HepG2 (cell line): ENCODE measurements around the gene ACVR2A. TPM values are rescaled to one million over a fixed set of nuclear protein-coding genes. Genes with fewer than 3 reads are reported as not detected.

Experiments used
- ATF1 ChIP-seq: IDR thresholded peaks from 2 replicates; pipeline ENCODE4 v1.6.1; 2016; ENCODE audit warnings: mild to moderate bottlenecking, control low read depth
- ATF2 ChIP-seq: sonication (generic); formaldehyde crosslinking; IDR thresholded peaks from 2 replicates; pipeline ENCODE4 v1.4.0; 2020; ENCODE audit warnings: missing genetic modification reagents
- CBX1 ChIP-seq: IDR thresholded peaks from one replicate; pipeline ENCODE4 v1.6.1; 2016; ENCODE audit warnings: antibody characterized with exemption, low read depth
- EZH2 ChIP-seq: conservative IDR thresholded peaks from 2 replicates; pipeline ENCODE4 v1.6.1; 2012; ENCODE audit warnings: mild to moderate bottlenecking, low read depth, low read length, moderate library complexity
- FOSL1 ChIP-seq: sonication (generic); formaldehyde crosslinking; IDR thresholded peaks from 2 replicates; pipeline ENCODE4 v1.9.0; 2021; ENCODE audit warnings: missing genetic modification reagents, borderline replicate concordance
- FOXK1 ChIP-seq: sonication (generic); formaldehyde crosslinking; IDR thresholded peaks from 2 replicates; pipeline ENCODE4 v1.4.0; 2020; ENCODE audit warnings: low read depth, missing genetic modification reagents, borderline replicate concordance
- FOXP1 ChIP-seq, 2 experiments: fragments of 450-650 bp in 1 of 2; IDR thresholded peaks; 2 replicates each; pipeline ENCODE4 v1.6.1; 2017 to 2018; ENCODE audit warnings: antibody characterized with exemption in 1 of 2
- POGZ ChIP-seq: sonication (generic); formaldehyde crosslinking; IDR thresholded peaks from 2 replicates; pipeline ENCODE4 v1.4.0; 2020; ENCODE audit warnings: mild to moderate bottlenecking, missing genetic modification reagents
- ZNF382 ChIP-seq: sonication (generic); formaldehyde crosslinking; IDR thresholded peaks from 2 replicates; pipeline ENCODE4 v1.5.0; 2020; ENCODE audit warnings: missing genetic modification reagents, mild to moderate bottlenecking, borderline replicate concordance
- ZNF407 ChIP-seq: sonication (generic); formaldehyde crosslinking; IDR thresholded peaks from one replicate; pipeline ENCODE4 v1.5.1; 2020; ENCODE audit warnings: mild to moderate bottlenecking, missing genetic modification reagents; ENCODE audit errors: not compliant biosample characterization
- ZNF552 ChIP-seq: sonication (generic); formaldehyde crosslinking; IDR thresholded peaks from 2 replicates; pipeline ENCODE4 v1.9.0; 2022; ENCODE audit warnings: missing genetic modification reagents, mild to moderate bottlenecking, borderline replicate concordance
- ZNF660 ChIP-seq: sonication (generic); formaldehyde crosslinking; IDR thresholded peaks from 2 replicates; pipeline ENCODE4 v1.5.1; 2020; ENCODE audit warnings: mild to moderate bottlenecking, low read depth, missing genetic modification reagents, borderline replicate concordance
- polyA plus RNA-seq, 8 experiments: library from polyadenylated mRNA; depleted of rRNA in 3 of 8; stranded (reverse) in 7 of 8; unstranded in 1 of 8; fragments of >200 nt; fragmentation: Illumina TruSeq in 4 of 8; extraction: Trizol in 4 of 8; gene quantifications; 2 replicates each; pipeline versions ENCODE4 v1.2.1 to v1.2.3, GENCODE V29; 2011 to 2016; ENCODE audit warnings: low read depth in 4 of 8, missing spikeins in 1 of 8, mixed read lengths in 1 of 8; ENCODE audit not compliant: insufficient read depth in 1 of 8
- total RNA-seq, 5 experiments: library from RNA; depleted of rRNA; stranded (reverse); fragments of >200 nt; fragmentation: Illumina TruSeq; extraction: Trizol; gene quantifications; 2 replicates each; pipeline ENCODE4 v1.2.3, GENCODE V29; 2016; ENCODE audit warnings: low read depth in 1 of 5
- TF ChIP-seq, protein P1 (sequence below), 2 experiments: fragments of 450-650 bp in 1 of 2; sonication (generic) in 1 of 2; formaldehyde crosslinking; IDR thresholded peaks; 2 replicates each; pipeline versions ENCODE4 v1.5.0 to v1.8.0; 2020 to 2022; ENCODE audit warnings: mild to moderate bottlenecking in 1 of 2, missing genetic modification reagents in 1 of 2
- TF ChIP-seq, protein P2 (sequence below): IDR thresholded peaks from 2 replicates; pipeline ENCODE4 v1.4.0; 2020; ENCODE audit warnings: mild to moderate bottlenecking, missing genetic modification reagents

ACVR2A gene
- total and polyA plus RNA-seq, 2 of the 13 experiments (the other 11 are each of a cell fraction or from before 2014, with no cell fraction given): 8.3 to 18.0 TPM

DNA sequence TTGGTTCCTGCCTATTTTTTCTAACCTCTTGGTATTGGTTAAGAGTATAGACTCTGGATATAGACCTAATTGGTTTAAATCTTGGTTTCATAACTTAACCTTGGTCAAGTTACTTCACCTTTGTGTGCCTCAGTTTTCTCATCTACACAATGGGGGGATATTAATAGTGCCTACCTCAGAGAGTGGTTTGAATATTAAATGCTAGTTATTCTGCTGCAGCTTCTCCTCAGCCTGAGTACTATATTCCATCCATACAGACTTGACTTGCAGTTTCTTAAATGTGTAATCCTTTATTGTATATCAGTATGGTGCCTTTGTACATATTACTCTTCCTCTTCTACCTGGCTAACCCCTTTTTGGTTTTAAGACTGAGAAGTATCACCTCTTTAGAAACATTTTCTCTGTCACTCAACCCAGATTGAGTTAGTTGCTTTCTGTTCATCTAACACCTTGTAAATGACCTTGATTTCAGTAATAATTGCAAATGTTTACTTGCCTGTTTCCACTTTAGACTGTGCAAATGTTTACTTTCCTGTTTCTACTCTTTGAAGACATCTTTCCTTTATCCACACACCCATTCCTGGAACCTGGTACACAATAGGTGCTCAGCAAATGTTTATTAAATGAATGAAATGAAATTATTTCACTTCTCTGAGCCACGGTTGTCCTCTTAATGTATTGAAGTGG lies 6.6 kb downstream of the ACVR2A start (continued):
- no peak for TF ChIP-seq ZNF407 (CRISPR knock-in tag)
- TF ChIP-seq ZNF660: no peak
- TF ChIP-seq, protein P1, sequence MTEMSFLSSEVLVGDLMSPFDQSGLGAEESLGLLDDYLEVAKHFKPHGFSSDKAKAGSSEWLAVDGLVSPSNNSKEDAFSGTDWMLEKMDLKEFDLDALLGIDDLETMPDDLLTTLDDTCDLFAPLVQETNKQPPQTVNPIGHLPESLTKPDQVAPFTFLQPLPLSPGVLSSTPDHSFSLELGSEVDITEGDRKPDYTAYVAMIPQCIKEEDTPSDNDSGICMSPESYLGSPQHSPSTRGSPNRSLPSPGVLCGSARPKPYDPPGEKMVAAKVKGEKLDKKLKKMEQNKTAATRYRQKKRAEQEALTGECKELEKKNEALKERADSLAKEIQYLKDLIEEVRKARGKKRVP (CRISPR knock-in tag; IDR thresholded peaks at IDR 0.05): peak in 1 of 2 experiments; percentile 61; a peak in 2 of 4 replicates
- no peak for TF ChIP-seq ZNF552 (CRISPR knock-in tag)
- TF ChIP-seq FOXP1 (IDR thresholded peaks at IDR 0.05): peak; percentile 54; the same call in 1 of the 2 replicates
- TF ChIP-seq FOXP1 (CRISPR knock-in tag; IDR thresholded peaks at IDR 0.05): peak; percentile 97
- TF ChIP-seq FOXK1 (CRISPR knock-in tag): peak; percentile 36; the same call in 1 of the 2 replicates
- TF ChIP-seq ATF1 (CRISPR knock-in tag): peak; percentile 29; the same call in 1 of the 2 replicates
- TF ChIP-seq, protein P2, sequence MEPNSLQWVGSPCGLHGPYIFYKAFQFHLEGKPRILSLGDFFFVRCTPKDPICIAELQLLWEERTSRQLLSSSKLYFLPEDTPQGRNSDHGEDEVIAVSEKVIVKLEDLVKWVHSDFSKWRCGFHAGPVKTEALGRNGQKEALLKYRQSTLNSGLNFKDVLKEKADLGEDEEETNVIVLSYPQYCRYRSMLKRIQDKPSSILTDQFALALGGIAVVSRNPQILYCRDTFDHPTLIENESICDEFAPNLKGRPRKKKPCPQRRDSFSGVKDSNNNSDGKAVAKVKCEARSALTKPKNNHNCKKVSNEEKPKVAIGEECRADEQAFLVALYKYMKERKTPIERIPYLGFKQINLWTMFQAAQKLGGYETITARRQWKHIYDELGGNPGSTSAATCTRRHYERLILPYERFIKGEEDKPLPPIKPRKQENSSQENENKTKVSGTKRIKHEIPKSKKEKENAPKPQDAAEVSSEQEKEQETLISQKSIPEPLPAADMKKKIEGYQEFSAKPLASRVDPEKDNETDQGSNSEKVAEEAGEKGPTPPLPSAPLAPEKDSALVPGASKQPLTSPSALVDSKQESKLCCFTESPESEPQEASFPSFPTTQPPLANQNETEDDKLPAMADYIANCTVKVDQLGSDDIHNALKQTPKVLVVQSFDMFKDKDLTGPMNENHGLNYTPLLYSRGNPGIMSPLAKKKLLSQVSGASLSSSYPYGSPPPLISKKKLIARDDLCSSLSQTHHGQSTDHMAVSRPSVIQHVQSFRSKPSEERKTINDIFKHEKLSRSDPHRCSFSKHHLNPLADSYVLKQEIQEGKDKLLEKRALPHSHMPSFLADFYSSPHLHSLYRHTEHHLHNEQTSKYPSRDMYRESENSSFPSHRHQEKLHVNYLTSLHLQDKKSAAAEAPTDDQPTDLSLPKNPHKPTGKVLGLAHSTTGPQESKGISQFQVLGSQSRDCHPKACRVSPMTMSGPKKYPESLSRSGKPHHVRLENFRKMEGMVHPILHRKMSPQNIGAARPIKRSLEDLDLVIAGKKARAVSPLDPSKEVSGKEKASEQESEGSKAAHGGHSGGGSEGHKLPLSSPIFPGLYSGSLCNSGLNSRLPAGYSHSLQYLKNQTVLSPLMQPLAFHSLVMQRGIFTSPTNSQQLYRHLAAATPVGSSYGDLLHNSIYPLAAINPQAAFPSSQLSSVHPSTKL (CRISPR knock-in tag): peak; percentile 93
- TF ChIP-seq CBX1: no peak
- TF ChIP-seq EZH2: no peak
- no peak for TF ChIP-seq FOSL1 (CRISPR knock-in tag)
- TF ChIP-seq ATF2: no peak
- TF ChIP-seq ZNF382 (CRISPR knock-in tag): no peak
- TF ChIP-seq POGZ (CRISPR knock-in tag): peak; percentile 48; the same call in 1 of the 2 replicates
